Skin epidermis (tissue), 12 donors: ENCODE measurements around the gene MTR.
"Not testable (repeated sequence)": the region's sequence is repeated elsewhere in the genome, so short reads cannot be mapped to it uniquely, and the experiment has no call there.

Experiments
- H3K27ac ChIP-seq, 21 experiments: fragments of 200-600 bp; sonication (generic) in 11 of 21; one replicate each; pipeline ENCODE4 v1.5.0; 2020; ENCODE audit warnings: mild to moderate bottlenecking in 3 of 21, inconsistent platforms in 2 of 21, moderate library complexity in 2 of 21
- H3K4me3 ChIP-seq, 7 experiments: fragments of 200-600 bp; sonication (generic) in 2 of 7; one replicate each; pipeline ENCODE4 v1.5.0; 2020; ENCODE audit warnings: inconsistent platforms in 2 of 7, mild to moderate bottlenecking in 2 of 7, moderate library complexity in 1 of 7

The MTR gene

DNA sequence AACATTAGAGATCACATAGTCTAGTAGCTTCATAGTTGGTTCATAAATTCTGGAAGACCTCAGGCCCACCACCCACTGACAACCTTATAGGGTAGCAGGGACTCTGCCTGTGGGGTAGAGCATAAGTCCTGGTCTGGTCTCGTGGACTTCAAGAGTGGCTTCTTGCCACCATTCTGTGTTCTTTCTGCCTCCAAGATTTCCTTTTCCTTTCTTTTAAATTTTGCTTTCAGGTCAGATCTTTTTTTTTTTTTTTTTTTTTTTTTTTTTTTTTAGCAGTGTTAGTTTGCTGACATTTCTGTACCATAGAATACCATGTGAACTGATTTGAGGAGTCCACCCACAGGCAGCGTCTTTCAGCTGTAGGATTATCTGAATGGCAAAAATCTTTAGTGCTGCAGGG, 28.5 kb downstream of the MTR start:
- Histone ChIP-seq H3K27ac (no peak overlapping the region), H3K4me3 (no peak overlapping the region)

DNA sequence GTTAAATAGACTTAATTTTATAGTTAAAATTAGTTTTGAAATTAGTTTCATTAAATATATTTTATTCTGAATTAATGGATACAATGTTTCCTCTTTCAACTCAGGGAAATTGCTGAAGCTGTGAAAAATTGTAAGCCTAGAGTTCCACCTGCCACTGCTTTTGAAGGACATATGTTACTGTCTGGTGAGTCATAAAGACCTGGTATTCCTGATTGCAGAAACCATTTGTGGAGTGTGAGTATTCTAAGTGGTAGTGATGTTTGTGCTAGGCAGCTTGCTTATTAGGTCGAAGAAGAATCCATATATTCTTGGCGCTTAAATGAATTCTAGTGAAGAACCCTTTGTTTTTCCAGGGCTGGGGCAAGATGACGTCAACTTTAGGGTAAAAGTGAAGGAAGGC, 34.0 kb downstream of the MTR start:
- no peak overlapping the region for H3K27ac ChIP-seq
- H3K4me3 ChIP-seq: no peak overlapping the region

DNA sequence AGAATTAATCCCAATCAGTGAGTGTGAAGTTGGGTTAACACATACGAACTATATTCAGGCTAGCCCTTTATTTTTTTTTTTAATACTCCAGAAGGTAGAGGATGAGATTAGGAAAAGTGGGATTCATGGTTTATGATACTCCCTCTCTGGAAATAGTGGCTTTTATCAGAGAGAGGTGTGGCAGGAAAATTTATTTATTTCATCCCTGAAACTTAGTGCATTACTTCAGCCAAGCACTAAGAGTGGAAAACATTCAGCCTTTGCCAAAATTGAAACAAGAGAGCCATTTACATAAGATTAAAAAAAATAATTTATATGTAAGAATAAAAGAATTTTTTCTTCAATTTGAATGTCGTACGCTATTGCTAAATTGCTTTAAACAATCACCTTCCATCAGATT, 35.0 kb downstream of the MTR start:
- no peak overlapping the region for H3K27ac ChIP-seq
- H3K4me3 ChIP-seq: no peak overlapping the region

DNA sequence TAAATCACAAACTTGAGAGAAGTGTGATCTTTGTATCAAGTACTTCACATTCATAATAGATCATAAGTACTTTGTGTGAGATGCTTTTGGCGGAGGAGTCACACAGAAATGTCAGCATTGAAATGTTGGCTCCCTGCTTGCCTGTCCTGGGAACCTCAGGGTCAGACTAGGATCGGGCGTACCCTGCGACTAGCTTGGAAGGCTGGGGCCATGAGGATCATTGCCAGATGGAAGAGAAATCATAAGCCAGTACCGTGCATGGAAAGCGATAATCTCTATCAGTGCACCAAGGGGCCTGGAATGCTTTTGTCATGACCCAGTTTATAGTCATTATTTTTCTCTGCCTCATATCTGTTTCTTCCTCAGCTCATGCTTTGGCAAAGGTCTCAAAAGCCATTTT, 35.5 kb downstream of the MTR start:
- Histone ChIP-seq H3K4me3 (no peak overlapping the region), H3K27ac (peak overlapping the region in 1 of 21 experiments; percentile 5)

DNA sequence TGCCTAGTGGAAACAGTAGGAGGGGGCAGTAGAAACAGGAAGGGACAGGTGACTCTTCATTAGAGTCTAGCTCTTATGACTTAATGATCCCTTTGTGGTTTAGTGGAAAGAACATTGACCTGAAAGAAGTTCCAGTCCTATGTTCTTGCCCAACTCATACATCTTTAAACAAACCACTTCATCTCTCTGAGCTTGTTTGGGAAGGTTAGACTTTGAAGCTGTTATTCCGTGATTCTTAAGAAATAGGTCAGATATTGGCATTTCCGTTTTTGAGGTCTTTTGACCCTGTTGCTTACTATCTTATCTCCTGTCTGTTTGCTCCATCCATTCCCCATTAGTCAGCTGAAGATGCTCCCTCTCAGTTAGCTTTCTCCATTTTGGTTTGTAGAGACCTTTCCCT, 38.5 kb downstream of the MTR start:
- no peak overlapping the region for H3K27ac ChIP-seq
- no peak overlapping the region for H3K4me3 ChIP-seq

DNA sequence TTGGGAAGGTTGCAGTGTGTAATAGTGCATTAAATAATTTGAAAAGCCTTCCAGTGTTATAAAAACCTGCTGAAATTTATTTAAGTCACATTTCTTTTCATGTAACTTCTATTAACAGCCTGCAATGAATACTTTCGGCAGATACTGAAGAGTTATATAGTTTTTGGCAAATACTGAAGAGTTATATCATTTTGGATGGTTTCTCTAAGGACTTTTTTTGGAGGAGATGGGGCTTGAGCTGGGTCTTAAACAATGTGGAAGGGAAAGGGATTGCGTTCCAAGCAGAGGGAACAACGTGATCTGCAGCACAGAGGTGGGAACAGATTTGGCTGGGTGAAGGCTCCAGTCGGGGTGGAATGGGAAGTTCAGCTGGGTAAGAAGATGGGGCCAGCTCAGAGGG, 39.8 kb downstream of the MTR start:
- no peak overlapping the region for H3K27ac ChIP-seq
- no peak overlapping the region for H3K4me3 ChIP-seq

DNA sequence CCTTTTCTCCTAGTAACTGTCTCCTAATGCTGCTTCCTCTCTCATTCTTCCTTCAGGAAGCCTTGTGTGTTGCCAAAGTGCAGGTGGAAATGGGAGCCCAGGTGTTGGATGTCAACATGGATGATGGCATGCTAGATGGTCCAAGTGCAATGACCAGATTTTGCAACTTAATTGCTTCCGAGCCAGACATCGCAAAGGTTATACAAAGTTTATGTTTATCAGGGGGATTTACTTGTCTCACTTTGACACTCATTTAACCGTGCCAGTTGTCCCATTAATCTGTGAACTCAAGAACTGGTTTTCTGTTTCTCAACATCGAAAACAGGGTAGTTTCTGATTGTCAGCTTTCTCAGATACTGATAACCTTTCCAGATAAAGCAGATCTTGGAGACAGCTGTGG, 40.4 kb downstream of the MTR start:
- Histone ChIP-seq H3K27ac (no peak overlapping the region), H3K4me3 (no peak overlapping the region)

DNA sequence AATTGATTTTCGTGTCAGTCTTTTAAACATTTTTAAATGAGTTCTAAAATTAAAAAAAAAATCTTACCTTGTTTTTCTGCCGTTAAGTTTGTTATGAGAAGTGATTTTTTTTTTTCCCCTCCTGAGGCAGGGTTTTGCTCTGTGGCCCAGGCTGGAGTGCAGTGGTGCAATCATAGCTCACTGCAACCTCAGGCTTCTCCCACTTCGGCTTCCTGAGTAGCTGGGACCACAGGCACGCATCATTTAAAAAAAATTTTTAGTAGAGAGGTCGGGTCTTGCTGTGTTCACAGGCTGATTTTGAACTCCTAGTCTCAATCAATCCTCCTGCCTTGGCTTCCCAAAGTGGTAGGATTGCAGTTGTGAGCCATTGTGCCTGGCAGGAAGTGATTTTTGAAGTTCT, 41.1 kb downstream of the MTR start:
- Histone ChIP-seq H3K4me3 (no peak overlapping the region), H3K27ac (no peak overlapping the region)

DNA sequence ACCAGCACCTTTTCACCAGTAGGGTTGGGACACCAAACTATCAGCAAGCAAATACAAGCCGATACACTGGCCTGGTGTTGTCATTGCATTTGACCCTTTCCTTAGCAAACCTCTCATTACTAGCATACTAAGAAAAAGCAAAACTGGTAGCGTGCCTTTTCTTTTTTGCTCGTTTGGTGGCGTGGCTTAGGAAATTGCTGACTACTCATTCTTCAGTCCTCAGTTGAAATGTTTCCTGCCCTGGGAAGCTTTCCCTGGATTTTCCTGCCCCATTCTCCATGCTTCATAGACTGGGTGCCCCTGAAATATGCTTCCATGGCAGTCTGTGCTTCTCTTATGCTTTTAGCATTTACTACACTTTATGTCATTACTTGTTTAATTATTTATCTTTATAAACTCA, 42.0 kb downstream of the MTR start:
- H3K4me3 ChIP-seq: no peak overlapping the region
- no peak overlapping the region for H3K27ac ChIP-seq

DNA sequence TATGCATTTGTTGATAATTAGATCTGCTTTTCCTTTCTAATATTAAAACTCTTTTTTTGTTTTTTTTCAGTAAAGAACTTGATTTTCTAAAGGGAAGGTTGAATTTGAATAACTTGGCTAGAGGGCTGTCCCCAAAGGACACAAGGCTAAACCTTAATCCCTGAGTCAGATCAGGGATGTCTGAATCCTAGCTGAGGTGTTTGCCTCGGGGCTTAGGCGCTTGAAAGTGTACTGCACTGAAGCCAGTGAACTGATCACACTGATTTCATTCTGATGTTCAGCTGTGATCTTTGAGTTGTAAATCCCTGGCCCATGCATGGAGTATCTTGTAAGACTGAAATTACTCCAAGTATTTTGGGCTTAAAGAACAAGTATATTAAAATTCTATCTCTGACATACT, 42.8 kb downstream of the MTR start:
- H3K4me3 ChIP-seq: no peak overlapping the region
- no peak overlapping the region for H3K27ac ChIP-seq

DNA sequence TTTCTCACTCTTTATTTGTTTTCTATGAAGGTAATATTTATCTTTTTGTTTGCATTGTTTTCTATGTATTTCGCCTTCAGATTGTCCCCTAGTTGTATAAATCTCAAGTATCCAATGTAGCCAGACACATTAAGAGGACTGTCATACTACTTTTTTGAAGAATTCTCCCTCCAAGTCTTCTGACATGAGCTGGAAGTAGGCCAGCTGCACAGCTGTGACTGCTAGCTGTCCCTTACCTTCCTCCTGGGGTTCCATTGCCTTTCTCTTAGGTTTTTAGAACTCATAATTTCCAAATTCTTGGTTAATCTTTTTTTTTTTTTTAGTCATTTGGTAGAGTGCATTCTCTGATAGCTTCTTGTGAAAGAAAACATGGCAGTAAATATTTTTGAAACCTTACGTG, 46.2 kb downstream of the MTR start:
- Histone ChIP-seq H3K27ac (no peak overlapping the region), H3K4me3 (no peak overlapping the region)

DNA sequence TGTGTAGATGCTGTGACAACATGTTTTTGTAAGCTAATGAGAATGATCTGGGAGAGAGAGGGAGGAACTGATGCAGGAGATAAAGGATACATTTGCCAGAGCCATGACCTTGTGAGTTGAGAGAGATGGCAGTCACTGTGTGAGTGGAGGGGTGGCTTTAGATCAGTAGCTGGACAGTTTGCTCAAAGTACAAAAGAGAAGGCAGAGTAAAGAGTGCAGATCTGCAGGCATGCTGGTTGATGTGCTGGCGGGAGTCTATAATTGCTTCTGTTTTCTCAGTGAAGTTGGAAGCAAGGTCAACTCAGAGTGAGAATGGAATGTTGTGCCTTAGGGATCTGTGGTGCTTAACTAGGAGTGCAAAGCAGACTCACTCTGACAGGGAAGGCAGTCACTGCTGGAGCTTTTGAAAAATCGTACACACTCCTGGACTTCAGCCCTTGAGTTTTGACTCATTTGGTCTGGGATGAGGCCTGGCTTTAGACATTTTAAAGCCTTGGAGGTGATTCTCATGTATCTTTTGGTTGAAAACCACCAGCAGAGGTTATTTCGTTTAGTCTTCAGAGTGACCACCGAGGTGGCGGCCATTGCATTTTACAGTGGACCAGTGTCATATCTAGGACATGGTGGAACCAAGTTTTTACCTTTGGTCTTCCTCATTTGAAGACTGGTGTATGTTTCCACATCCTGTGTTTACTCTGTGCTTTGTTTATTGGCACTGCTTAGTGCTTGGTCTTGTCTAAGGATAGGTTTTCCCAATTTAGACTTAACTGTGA, 49.6 kb downstream of the MTR start:
- H3K27ac ChIP-seq: peak overlapping the region in 6 of 21 experiments; percentile 2 to 62 (median 26)

DNA sequence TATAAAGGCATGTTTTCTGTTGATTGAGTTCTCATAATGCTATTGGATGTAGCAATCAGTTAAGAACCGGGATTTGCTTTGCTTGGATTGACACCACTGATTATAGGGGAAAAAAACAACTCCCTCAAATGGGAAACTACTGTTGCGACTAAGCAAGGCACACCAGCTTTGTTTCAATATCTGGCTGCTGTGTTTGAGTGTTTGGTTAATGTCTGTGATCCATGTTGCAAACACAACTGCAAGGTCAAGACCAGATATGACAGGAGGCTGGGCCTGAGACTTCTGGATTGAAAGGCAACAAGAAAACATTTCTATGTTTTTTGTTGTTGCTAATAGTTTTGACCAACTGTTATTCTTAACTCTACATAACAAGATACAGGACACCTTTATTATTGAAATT, 50.7 kb downstream of the MTR start:
- no peak overlapping the region for H3K27ac ChIP-seq

More for the DNA sequence above, 49.6 kb downstream of the MTR start:
- no peak overlapping the region for H3K4me3 ChIP-seq

DNA sequence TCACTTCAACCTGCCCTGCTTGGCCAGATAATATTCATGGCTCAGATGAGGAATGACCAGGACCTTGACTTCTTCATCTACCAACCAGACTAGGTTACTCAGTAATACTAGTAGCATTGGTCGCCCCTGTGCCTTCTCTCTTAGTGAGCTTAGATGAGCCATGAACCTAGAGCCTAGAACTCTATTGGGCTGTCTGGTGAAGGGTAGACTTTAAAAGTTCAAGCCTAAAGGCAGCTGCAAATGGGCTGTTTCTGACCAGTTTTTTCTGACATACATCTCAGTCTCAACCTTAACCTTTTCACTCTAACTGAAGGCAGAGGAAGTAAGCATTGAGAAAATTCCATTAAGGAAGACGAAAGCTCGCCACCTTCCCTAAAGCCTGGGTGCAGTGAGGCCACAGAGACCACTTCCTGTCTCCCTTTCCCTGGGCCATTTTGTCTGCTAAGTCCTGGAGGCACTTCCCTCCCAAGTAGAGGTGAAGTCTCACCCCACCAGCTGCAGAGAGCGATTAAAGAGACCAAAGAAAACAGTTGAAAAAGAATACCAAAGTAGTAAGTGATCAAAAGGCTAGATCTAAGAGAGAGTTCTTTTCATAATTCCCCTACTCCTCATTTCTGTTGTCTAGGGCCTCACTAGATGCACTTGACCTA, 53.3 kb downstream of the MTR start:
- H3K27ac ChIP-seq: no peak overlapping the region
- no peak overlapping the region for H3K4me3 ChIP-seq

More for the DNA sequence above, 50.7 kb downstream of the MTR start:
- no peak overlapping the region for H3K4me3 ChIP-seq

DNA sequence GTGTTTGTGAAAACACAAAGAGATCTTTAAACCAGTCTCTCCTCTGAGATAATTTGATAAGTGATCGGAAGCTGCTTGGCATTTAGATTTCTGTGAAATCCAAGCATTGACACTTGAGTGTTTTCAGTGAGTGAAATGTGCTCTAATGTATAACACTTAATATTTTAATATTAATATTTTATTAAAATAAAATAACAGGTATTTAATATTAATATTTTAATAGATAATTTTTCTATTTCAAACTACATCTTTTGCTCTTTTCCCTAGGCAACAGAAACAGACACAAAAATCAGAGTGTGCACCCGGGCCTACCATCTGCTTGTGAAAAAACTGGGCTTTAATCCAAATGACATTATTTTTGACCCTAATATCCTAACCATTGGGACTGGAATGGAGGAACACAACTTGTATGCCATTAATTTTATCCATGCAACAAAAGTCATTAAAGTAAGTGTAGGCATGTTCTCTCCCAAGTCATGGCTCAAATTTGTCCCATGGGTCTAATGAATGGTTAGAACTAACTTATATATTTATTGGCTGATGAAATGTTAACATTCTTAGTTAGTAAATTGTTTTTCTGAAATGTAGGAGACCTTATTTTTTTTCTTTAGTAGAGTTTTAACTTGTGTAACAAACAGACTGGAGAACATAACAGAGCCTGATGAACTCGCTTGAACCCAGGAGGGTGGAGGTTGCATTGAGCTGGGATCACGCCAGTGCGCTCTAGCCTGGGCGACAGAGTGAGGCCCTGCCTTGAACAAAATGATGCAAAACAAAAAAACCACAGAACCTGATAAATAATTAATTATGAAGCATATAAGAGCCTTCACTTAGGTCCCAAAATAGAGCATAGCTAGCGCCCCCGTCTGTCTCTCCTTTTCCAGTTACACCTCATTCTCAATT, 55.2 kb downstream of the MTR start:
- no peak overlapping the region for H3K27ac ChIP-seq
- H3K4me3 ChIP-seq: no peak overlapping the region

DNA sequence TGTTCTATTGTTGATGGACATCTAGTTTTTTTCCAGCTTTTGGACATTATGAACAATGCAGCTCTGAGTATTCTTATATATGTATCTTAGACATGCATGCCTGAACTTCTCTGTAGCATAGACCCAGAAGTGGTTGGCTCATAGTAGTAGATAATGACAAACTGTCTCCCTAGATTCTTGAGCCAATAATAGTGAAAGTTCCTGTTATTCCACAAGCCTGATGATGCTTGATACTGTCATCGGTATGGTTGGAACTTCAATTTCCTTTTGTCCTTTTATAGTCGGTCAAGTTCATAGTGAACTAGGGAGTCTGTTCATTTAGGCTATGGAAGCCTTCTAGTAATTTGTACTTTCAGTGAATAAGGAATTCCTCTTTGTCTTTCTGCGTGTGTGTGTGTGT, 56.8 kb downstream of the MTR start:
- Histone ChIP-seq H3K27ac (no peak overlapping the region), H3K4me3 (no peak overlapping the region)

DNA sequence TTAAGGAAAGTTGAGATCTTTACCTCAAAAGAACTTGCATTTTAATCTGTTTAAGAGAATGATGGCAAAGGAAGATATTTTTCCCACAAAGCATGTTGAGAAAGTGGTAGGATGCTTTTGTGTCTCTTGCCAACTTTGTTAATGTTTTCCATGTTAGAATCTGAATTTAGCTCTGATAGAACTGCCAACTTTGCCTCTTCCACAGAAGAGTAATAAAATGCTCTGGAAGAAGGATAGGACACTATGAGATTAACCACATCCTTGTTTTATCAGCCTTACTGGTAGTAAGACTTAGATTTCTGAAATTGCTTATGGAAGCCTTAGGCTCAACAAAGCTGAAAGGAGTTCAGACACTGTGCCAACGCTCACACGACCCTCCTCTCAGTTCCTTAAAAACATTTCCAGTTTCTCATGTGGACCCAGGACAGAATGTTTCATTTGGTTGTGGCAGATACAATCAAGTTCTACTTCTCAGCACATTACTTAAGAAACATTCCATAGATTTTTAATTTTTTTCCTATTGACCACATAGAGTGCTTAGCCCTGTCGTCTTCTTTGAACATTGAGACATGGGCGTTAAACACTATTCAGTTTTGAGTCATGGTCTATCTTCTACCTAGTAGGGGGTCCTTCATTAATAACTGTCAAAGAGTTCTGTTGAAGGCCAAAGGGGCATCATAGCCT, 59.0 kb downstream of the MTR start:
- no peak overlapping the region for H3K4me3 ChIP-seq
- H3K27ac ChIP-seq: peak overlapping the region in 11 of 21 experiments; percentile 14 to 81 (median 36)

DNA sequence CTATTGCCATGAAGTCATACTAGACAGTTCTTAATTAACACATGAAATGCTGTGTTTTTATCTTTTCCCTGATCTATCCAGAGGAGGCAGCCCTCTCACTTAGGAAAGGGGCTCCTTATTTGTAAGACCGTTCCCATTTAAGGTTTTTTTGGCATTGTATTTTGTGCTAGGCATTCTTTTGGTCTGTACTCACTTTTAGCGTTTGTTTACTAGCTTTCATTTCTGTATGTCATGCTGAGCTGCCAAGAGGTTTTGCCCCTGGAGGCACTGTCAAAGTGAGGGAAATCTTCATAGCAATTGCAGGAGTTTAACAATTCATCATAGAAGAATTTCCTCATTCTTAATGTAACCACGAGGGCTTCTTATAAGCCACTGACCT, 59.5 kb downstream of the MTR start:
- no peak overlapping the region for H3K4me3 ChIP-seq
- H3K27ac ChIP-seq: peak overlapping the region in 11 of 21 experiments; percentile 14 to 81 (median 36)

DNA sequence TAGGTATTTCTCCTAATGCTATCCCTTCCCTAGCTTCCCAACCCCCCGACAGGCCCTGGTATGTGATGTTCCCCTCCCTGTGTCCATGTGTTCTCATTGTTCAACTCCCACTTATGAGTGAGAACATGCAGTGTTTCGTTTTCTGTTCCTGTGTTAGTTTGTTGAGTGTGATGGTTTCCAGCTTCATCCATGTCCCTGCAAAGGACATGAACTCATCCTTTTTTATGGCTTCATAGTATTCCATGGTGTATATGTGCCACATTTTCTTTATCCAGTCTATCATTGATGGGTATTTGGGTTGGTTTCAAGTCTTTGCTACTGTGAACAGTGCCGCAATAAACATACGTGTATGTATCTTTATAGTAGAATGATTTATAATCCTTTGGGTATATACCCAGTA, 61.6 kb downstream of the MTR start:
- H3K4me3 ChIP-seq, H3K27ac ChIP-seq: not testable (repeated sequence)

DNA sequence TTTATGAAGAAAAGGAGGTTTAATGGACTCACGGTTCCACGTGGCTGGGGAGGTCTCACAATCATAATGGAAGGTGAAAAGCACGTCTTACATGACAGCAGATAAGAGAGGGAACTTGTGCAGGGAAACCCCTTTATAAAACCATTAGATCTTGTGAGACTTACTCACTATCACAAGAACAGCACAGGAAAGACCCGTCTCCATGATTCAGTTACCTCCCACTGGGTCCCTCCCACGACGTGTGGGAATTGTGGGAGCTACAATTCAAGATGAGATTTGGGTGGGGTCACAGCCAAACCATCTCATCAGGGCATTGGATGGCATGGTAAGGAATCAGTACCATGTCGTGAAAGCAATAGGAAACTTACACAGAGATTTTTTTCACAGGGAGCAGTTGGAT, 63.1 kb downstream of the MTR start:
- no peak overlapping the region for H3K4me3 ChIP-seq
- H3K27ac ChIP-seq: no peak overlapping the region
